GM06990 (cell line): ENCODE results near the gene TBC1D5.

Experiments used
- DNase-seq: peaks from one replicate; pipeline ENCODE4 v3.0.0-alpha.2; 2011; ENCODE audit not compliant: insufficient read length; ENCODE audit errors: extremely low read depth
- H3K27me3 ChIP-seq: replicated peaks from 2 replicates; pipeline ENCODE4 v1.6.0; 2011; ENCODE audit warnings: low read length; ENCODE audit not compliant: control insufficient read depth, insufficient read depth
- H3K36me3 ChIP-seq: 2 replicates; pipeline ENCODE4 v1.5.1; 2011; ENCODE audit warnings: low read length; ENCODE audit not compliant: control insufficient read depth, insufficient read depth
- H3K4me3 ChIP-seq: replicated peaks from 2 replicates; pipeline ENCODE4 v1.5.1; 2011; ENCODE audit warnings: low read depth, mild to moderate bottlenecking, control low read depth, low read length
- CTCF ChIP-seq: IDR thresholded peaks from 2 replicates; pipeline ENCODE4 v1.5.1; 2011; ENCODE audit warnings: low read length, control low read depth, mild to moderate bottlenecking, inconsistent platforms; ENCODE audit not compliant: insufficient read depth, poor library complexity, severe bottlenecking

The TBC1D5 gene

GRCh38 chr3:17333893-17334292 lies 408.5 kb downstream of the TBC1D5 start:
- DNase-seq: no peak
- H3K36me3 ChIP-seq: no peaks in the 10 kb centered on the region
- H3K4me3 ChIP-seq: no peak overlapping the region
- H3K27me3 ChIP-seq: no peaks in the 10 kb centered on the region
- TF ChIP-seq CTCF: no peak

GRCh38 chr3:17333446-17333845 lies 409.0 kb downstream of the TBC1D5 start:
- TF ChIP-seq CTCF: no peak
- no peaks in the 10 kb centered on the region for H3K36me3 ChIP-seq
- H3K27me3 ChIP-seq: no peaks in the 10 kb centered on the region
- DNase-seq: no peak
- no peak overlapping the region for H3K4me3 ChIP-seq

GRCh38 chr3:17330660-17331059 lies 411.8 kb downstream of the TBC1D5 start:
- H3K4me3 ChIP-seq: no peak overlapping the region
- no peak for TF ChIP-seq CTCF
- no peaks in the 10 kb centered on the region for H3K27me3 ChIP-seq
- no peaks in the 10 kb centered on the region; the same call in 1 of the 2 replicates for H3K36me3 ChIP-seq
- DNase-seq: no peak

- H3K4me3 ChIP-seq: no peak overlapping the region
- DNase-seq: no peak
- H3K36me3 ChIP-seq: no peaks in the 10 kb centered on the region; the same call in 1 of the 2 replicates
- no peak for TF ChIP-seq CTCF
- H3K27me3 ChIP-seq: no peaks in the 10 kb centered on the region
Measured at GRCh38 chr3:17329927-17330326, 412.5 kb downstream of the TBC1D5 start.

GRCh38 chr3:17322106-17322793 lies 420.2 kb downstream of the TBC1D5 start:
- no peaks in the 10 kb centered on the region for H3K27me3 ChIP-seq
- no peak overlapping the region for H3K4me3 ChIP-seq
- no peaks in the 10 kb centered on the region for H3K36me3 ChIP-seq
- DNase-seq: no peak
- TF ChIP-seq CTCF: no peak

GRCh38 chr3:17320266-17320665 lies 422.2 kb downstream of the TBC1D5 start:
- Histone ChIP-seq H3K4me3 (no peak overlapping the region), H3K27me3 (no peaks in the 10 kb centered on the region), H3K36me3 (no peaks in the 10 kb centered on the region)
- TF ChIP-seq CTCF: no peak
- no peak for DNase-seq
